HUES64 (cell line): ENCODE results near the gene NR2E1.

Experiments
- H3K27ac ChIP-seq: 2 replicates; pipeline ENCODE4 v1.7.0; 2013; ENCODE audit warnings: low read depth, low read length, inconsistent platforms
- H3K27me3 ChIP-seq: 2 replicates; pipeline ENCODE4 v1.6.1; 2013; ENCODE audit warnings: mild to moderate bottlenecking, low read length; ENCODE audit not compliant: insufficient read depth
- H3K36me3 ChIP-seq: 2 replicates; pipeline ENCODE4 v1.6.1; 2013; ENCODE audit warnings: mild to moderate bottlenecking, low read length; ENCODE audit not compliant: insufficient read depth
- H3K4me1 ChIP-seq: 2 replicates; pipeline ENCODE4 v1.6.1; 2013; ENCODE audit warnings: mild to moderate bottlenecking, low read length, moderate library complexity; ENCODE audit not compliant: insufficient read depth
- H3K4me3 ChIP-seq: 2 replicates; pipeline ENCODE4 v1.5.1; 2013; ENCODE audit warnings: mild to moderate bottlenecking, low read length, moderate library complexity
- H3K9ac ChIP-seq: 2 replicates; pipeline ENCODE4 v1.6.1; 2013; ENCODE audit warnings: mild to moderate bottlenecking, low read depth, low read length
- H3K9me3 ChIP-seq: 2 replicates; pipeline ENCODE4 v1.6.1; 2013; ENCODE audit warnings: low read depth, low read length; ENCODE audit not compliant: insufficient read depth
- WGBS: fragments of 150-250, 120-280 bp; methylation state at CpG from one replicate; pipeline ENCODE4 v1.1.7; 2013; ENCODE audit warnings: missing lambda C conversion rate; 5-methylcytosine and 5-hydroxymethylcytosine counted together

NR2E1 gene

GRCh38 chr6:108123946-108124345, 41.9 kb upstream of the NR2E1 start:
- H3K9ac ChIP-seq: no peak overlapping the region
- no peaks in the 10 kb centered on the region for H3K9me3 ChIP-seq
- H3K36me3 ChIP-seq: no peaks in the 10 kb centered on the region
- 13% methylated on average over 7 of the region's 7 CpGs for WGBS
- no peak overlapping the region for H3K4me3 ChIP-seq
- peaks cover 100% of the 10 kb centered on the region for H3K27me3 ChIP-seq
- H3K4me1 ChIP-seq: peaks cover 26% of the 10 kb centered on the region
- H3K27ac ChIP-seq: no peak overlapping the region

DNA sequence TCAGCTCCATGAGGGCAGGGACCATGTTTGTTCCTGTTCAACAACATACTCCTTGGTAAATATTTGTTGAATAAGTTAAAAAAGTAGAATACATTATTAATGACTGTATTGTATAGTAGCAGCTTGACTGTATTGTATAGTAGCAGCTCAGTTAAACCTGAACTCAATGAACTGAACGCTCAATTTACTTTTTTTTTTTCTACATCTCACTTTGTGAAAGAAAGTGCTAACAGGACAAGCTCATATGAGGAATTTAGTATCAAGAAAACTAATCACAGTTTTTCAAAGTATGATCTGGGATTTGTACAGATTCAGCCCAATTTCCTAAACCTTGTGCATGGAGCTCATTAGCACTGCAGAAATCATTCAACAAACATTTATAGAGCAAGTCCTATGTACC, 38.8 kb upstream of the NR2E1 start:
- peaks cover 18% of the 10 kb centered on the region for H3K4me1 ChIP-seq
- H3K9ac ChIP-seq: no peak overlapping the region
- no peak overlapping the region for H3K27ac ChIP-seq
- no peaks in the 10 kb centered on the region for H3K36me3 ChIP-seq
- H3K9me3 ChIP-seq: no peaks in the 10 kb centered on the region
- no peak overlapping the region for H3K4me3 ChIP-seq
- no CpG with 5 or more reads among the region's 1 CpG for WGBS
- H3K27me3 ChIP-seq: peaks cover 100% of the 10 kb centered on the region

DNA sequence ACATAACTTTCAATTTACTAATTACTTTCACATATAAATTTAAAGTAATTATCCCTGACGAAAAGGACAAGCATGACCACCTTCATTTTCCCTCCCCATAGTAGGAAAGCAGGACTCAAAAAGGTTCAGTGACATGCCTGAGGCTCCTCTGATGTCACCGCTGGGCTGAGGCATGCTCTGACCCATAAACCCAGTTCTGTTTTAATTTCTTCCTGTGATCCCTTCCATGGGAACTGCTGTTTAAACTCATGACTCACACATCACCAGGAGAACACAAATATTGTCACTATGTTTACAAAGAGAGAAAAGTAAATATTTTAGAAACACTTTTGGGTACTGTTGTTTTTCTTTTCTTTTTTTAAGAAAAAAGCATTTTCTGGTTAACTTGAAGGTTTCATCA, 38.0 kb upstream of the NR2E1 start:
- Histone ChIP-seq H3K9me3 (no peaks in the 10 kb centered on the region), H3K4me1 (peaks cover 18% of the 10 kb centered on the region), H3K27ac (no peak overlapping the region), H3K9ac (no peak overlapping the region), H3K4me3 (no peak overlapping the region), H3K36me3 (no peaks in the 10 kb centered on the region), H3K27me3 (peaks cover 100% of the 10 kb centered on the region)
- 74% methylated on average over 2 of the region's 2 CpGs for WGBS

DNA sequence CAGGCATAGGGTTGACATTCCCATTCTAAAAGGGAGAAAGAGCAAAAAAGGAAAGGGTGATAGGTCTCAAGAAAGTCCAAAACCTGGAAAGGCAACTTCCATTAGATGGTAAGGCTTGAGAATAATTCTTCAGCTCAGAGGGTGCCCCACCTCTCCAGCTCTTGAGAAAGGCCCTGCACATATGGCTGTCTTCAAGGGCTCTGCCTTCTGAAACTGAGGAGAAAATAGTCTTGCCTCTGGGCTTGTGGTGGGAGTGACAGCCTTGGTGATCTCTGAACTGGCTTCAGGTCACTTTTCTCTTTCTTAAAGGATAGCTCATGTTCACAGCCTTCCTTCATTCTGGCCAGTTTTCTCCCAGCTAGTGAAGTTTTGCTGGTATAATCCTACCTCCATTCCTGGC, 35.6 kb upstream of the NR2E1 start:
- H3K27me3 ChIP-seq: peaks cover 98% of the 10 kb centered on the region
- H3K9me3 ChIP-seq: no peaks in the 10 kb centered on the region
- no peak overlapping the region for H3K4me3 ChIP-seq
- peaks cover 22% of the 10 kb centered on the region; the same call in 1 of the 2 replicates for H3K4me1 ChIP-seq
- H3K9ac ChIP-seq: no peak overlapping the region
- H3K36me3 ChIP-seq: no peaks in the 10 kb centered on the region
- H3K27ac ChIP-seq: no peak overlapping the region

- Histone ChIP-seq H3K9me3 (no peaks in the 10 kb centered on the region), H3K36me3 (no peaks in the 10 kb centered on the region), H3K27ac (no peak overlapping the region), H3K27me3 (peaks cover 95% of the 10 kb centered on the region), H3K9ac (no peak overlapping the region), H3K4me1 (peaks cover 25% of the 10 kb centered on the region; the same call in 1 of the 2 replicates), H3K4me3 (no peak overlapping the region)
- WGBS: 48% methylated on average over 4 of the region's 4 CpGs
Measured at GRCh38 chr6:108132863-108133262, 33.0 kb upstream of the NR2E1 start.

- WGBS: 2% methylated on average over 36 of the region's 36 CpGs
Measured at GRCh38 chr6:108133594-108134179, 32.1 kb upstream of the NR2E1 start.

GRCh38 chr6:108134213-108134970, 31.4 kb upstream of the NR2E1 start:
- H3K4me1 ChIP-seq: peaks cover 23% of the 10 kb centered on the region; the same call in 1 of the 2 replicates
- WGBS: 2% methylated on average over 17 of the region's 18 CpGs
- peak overlapping the region; percentile 47 for H3K4me3 ChIP-seq
- peaks cover 80% of the 10 kb centered on the region for H3K27me3 ChIP-seq
- H3K9ac ChIP-seq: peak overlapping the region; percentile 34; the same call in 1 of the 2 replicates
- no peaks in the 10 kb centered on the region for H3K9me3 ChIP-seq
- 0 out of 2 replicates have a peak overlapping the region, but pooled peaks have one; percentile 0 for H3K27ac ChIP-seq
- no peaks in the 10 kb centered on the region for H3K36me3 ChIP-seq

More at GRCh38 chr6:108133594-108134179, 32.1 kb upstream of the NR2E1 start:
- no peaks in the 10 kb centered on the region for H3K36me3 ChIP-seq
- no peak overlapping the region for H3K27ac ChIP-seq
- H3K9ac ChIP-seq: 0 out of 2 replicates have a peak overlapping the region, but pooled peaks have one; percentile 26
- peak overlapping the region; percentile 47 for H3K4me3 ChIP-seq
- H3K4me1 ChIP-seq: peaks cover 25% of the 10 kb centered on the region; the same call in 1 of the 2 replicates
- no peaks in the 10 kb centered on the region for H3K9me3 ChIP-seq
- peaks cover 87% of the 10 kb centered on the region for H3K27me3 ChIP-seq

DNA sequence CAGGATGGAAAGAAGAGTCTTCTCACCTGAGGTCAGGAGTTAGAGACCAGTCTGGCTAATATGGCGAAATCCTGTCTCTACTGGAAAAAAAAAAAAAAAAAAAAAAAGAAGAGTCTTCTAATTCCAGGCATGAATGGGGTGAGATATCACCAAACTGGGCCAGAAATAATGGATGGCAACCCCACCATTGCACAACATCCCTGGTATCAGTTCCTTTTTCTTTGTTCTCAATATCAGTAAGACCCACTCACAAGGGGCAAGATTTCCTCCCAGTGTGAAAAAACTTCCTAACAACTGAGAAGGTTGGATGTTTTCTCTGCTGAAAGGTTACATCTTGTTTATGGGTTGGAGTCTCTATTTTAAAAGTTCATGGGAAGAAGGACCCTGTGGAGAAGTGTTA, 23.6 kb upstream of the NR2E1 start:
- WGBS: 100% methylated on average over 1 of the region's 1 CpG

DNA sequence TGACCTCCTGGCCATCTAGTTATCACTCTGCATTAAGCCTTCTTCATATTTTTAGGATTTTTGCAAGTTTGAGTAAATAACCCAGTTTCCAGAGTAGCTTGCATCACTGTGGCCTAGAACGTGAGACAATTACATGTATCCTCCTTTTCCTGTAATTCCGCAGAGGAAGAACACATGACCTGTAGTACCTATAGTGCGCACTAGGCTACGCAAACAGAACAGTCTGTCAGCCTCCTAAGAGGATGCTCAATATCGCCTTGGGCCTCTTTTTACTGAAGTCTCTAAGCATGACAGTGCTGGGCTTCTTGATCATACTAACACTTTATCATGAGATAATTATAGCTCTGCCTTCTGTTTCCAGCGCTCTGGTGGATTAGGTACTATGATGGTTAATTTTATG, 20.2 kb upstream of the NR2E1 start:
- H3K9me3 ChIP-seq: no peaks in the 10 kb centered on the region
- peaks cover 19% of the 10 kb centered on the region for H3K27me3 ChIP-seq
- H3K4me3 ChIP-seq: no peak overlapping the region
- H3K36me3 ChIP-seq: no peaks in the 10 kb centered on the region
- WGBS: 88% methylated on average over 6 of the region's 6 CpGs
- no peak overlapping the region for H3K27ac ChIP-seq
- H3K9ac ChIP-seq: no peak overlapping the region
- peaks cover 4% of the 10 kb centered on the region; the same call in 1 of the 2 replicates for H3K4me1 ChIP-seq

More for the DNA sequence above, 23.6 kb upstream of the NR2E1 start:
- no peak overlapping the region for H3K27ac ChIP-seq
- H3K4me1 ChIP-seq: peaks cover 4% of the 10 kb centered on the region; the same call in 1 of the 2 replicates
- no peaks in the 10 kb centered on the region for H3K36me3 ChIP-seq
- H3K9me3 ChIP-seq: no peaks in the 10 kb centered on the region
- no peak overlapping the region for H3K4me3 ChIP-seq
- H3K27me3 ChIP-seq: peaks cover 12% of the 10 kb centered on the region
- H3K9ac ChIP-seq: no peak overlapping the region

DNA sequence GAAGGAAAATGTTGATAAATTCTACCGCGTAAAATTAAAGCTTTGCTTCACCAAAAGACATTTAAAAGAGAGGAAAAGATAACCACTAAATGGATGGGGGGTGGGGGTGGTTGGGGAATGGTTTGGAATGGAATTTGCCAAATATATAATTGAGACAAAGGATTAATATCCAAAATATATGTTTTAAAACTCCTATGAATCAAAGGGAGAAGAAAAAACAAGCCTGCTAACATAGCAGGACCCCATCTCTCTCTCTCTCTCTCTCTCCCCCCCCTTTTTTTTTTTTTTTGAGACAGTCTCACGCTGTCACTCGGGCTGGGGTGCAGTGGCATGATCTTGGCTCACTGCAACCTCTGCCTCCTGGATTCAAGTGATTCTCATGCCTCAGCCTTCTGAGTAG, 13.4 kb upstream of the NR2E1 start:
- no peak overlapping the region for H3K27ac ChIP-seq
- WGBS: 90% methylated on average over 4 of the region's 4 CpGs
- H3K27me3 ChIP-seq: peaks cover 74% of the 10 kb centered on the region
- no peaks in the 10 kb centered on the region for H3K36me3 ChIP-seq
- H3K4me1 ChIP-seq: peaks cover 11% of the 10 kb centered on the region
- H3K9ac ChIP-seq: no peak overlapping the region
- H3K4me3 ChIP-seq: no peak overlapping the region
- H3K9me3 ChIP-seq: no peaks in the 10 kb centered on the region

DNA sequence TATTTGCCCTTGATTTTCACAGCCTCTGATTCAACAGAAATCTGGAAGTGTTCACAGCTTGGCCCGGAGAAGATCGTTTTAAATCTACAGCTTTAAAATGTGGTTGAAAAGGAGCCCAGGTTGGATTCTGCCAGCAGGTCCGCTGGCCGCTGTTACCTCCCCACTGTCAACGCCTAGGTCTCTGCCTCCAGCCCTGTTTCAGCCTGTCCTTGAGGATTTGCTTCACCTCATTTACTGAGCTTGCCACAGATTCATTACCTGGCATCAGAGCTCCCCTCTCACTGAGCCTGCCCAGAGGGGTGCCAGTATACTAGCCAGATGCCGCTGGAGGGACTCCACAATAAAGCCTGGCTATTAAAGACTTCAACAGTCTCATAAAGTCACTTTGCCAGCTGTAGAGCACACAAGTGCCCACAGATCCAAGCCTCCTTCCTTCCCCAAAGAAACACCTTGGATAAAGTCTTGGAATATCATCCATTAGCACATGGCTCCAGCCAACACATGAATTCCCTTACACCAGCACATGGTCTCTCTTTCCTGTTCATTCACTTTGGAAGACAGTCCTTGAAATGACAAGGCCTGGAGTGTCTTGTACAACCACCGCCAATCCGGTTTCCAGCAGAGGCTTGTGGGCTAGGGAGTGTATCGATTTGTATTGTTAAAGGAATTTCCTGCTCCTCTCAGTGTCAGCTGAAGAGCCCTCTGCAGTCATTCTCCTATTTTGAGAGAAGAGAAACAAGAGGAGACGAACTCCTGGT, 9.5 kb upstream of the NR2E1 start:
- Histone ChIP-seq H3K4me1 (peaks cover 22% of the 10 kb centered on the region), H3K4me3 (no peak overlapping the region), H3K9me3 (no peaks in the 10 kb centered on the region), H3K36me3 (no peaks in the 10 kb centered on the region), H3K27ac (no peak overlapping the region), H3K9ac (no peak overlapping the region), H3K27me3 (peaks cover 95% of the 10 kb centered on the region)
- 14% methylated on average over 10 of the region's 10 CpGs for WGBS
